ENCODE measurements around the gene STEAP1B. TPM values are rescaled to one million over a fixed set of nuclear protein-coding genes. Genes with fewer than 3 reads are reported as not detected.
A peak's percentile ranks its signal among the peaks of the same experiment; 100 is the strongest.
"Not testable (repeated sequence)": the region's sequence is repeated elsewhere in the genome, so short reads cannot be mapped to it uniquely, and the experiment has no call there.

The STEAP1B gene
- 1 to 10 TPM; 1.4 to 3.4 (median 1.7) TPM for polyA plus RNA-seq (ENCODE audit: insufficient read length in 4 of 4)

DNA sequence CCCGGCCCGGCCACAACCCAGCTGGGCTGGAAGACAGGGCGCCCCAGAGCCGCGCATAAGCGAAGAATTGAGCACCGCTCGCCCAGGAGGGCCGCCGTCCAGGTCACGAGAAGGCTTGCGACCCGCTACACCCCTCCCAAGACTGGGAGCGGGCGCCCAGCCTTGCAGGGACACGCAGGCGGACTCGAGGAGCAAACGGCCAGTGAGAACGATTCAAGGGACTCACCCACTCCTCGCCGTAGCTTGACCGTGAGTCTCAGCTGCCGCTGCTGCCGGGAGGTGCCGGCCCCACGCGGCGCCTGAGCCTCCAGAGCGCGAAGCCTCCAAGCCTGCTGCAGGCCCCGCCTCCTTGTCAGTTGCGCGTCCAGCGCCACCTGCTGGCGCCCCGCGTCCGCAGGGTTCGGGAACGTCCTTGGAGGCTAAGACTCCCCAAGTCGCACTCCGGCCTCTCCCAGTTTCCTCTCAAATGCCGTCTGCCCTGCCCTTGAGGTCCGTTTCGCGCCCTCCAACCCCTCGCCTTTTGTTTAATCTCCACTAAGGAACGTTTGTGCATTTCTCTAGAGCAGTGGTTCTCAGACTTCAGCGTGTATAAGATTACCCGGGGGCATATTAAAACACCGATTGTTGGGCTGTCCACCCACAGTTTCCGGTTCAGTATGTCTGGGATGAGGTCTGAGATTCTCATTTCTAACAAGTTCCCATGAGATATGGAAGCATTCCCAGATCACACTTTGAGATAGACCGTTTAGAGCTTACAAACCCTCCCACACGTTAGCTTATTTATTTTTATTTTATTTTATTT is at the start of gene STEAP1B:
STEAP1B (minus strand) TSS at position 301 of the 802 bp plus-strand sequence. CDS start 5,333 bp downstream, outside the sequence.
- DNase-seq (ENCODE audit: low read depth in 4 of 4, low spot score in 3 of 4) = peak; percentile 64 to 73 (median 69)

DNA sequence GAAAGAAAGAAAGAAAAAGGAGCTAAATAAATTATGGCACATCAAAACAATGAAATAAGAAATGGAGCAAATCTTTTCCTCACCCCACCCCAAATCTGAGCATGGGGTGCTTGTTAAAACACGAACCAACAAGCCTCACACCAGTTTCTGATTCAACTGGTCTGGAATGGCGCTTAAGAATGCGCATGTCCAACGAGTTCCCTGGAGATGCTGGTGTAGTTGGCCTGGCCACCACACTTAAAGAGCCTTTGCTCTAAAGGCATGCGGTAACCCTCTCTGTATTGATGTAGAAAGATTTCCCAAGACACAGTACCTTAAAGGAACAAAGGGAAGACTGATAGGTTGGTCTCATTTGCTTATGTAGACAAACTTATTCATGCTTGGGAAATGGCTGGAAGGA is 49.1 kb upstream of the STEAP1B start:
- no peak for DNase-seq (ENCODE audit: low read depth in 4 of 4, low spot score in 3 of 4)

DNA sequence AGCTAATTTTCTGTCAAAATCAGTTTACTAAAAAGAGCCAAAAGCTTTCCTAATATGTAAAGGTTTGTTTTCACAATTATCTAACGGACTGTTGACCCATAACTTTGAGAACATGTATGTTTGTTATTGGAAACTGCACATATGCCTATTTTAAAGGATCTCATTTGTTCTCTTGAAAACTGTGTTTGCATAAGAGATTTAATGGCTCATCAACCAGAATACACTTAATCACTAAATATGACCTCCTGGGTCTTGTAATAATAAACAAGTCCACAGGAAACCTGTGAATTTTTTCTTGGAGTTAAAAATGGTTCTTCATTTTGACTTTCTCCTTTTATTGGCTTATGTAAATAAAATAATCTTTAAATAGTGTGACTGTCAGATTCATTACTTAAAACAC is 48.3 kb upstream of the STEAP1B start:
- DNase-seq (ENCODE audit: low read depth in 4 of 4, low spot score in 3 of 4) = no peak

DNA sequence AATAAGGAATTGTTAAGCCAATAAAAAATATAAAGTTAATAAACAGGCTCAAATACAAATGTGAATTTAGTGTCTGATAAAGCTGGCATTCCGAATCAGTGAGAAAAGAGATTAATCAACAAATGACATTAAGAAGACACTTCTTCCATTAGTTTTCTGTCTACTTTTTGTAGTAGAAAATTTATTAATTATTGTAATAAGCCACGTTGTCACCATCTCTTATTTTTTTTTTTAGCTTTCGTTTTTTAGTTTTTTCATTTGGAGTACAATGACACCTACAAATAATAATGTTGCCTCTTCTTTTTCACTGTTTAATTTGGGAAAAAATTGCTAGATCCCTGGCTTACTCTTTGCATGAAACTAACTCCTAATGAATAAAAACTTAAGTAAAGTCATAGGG is 46.8 kb upstream of the STEAP1B start:
- no peak for DNase-seq (ENCODE audit: low read depth in 4 of 4, low spot score in 3 of 4)

DNA sequence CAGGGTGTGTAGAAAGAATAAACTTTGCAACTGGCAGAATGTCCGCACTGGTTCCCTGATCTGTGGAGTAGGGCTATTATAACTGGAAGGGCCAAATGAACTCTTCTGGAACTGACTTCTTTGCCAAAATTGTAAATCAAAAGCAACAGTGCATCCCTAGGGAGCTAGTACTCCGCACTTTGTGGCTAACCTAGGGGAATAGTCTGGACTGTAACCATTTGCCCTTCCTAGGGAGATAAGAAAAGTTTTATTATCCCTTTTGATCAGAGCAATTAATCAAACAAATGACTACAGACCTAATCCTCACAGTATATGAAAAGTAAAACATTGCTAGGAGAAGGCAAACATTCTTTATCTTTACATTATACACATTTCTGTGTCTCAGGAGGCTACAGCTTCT is 45.5 kb upstream of the STEAP1B start:
- no peak for DNase-seq (ENCODE audit: low read depth in 4 of 4, low spot score in 3 of 4)

DNA sequence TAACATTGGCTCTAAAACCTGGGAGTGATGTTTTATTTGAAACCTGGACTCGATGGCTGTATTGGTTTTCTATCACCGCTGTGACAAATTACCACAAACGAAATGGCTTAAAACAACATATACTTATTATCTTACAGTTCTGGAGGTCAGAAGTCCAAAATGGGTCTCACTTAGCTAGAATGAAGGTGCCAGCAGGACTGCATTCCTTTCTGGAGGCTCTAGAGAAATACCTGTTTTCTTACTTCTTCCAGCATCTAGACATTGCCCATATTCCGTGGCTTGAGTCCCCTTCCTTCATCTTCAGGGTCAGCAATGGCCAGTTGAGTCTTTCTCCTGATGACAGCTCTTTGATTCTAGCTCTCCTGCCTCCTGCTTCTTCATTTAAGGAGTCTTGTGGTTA is 44.3 kb upstream of the STEAP1B start:
- DNase-seq (ENCODE audit: low read depth in 4 of 4, low spot score in 3 of 4) = no peak

DNA sequence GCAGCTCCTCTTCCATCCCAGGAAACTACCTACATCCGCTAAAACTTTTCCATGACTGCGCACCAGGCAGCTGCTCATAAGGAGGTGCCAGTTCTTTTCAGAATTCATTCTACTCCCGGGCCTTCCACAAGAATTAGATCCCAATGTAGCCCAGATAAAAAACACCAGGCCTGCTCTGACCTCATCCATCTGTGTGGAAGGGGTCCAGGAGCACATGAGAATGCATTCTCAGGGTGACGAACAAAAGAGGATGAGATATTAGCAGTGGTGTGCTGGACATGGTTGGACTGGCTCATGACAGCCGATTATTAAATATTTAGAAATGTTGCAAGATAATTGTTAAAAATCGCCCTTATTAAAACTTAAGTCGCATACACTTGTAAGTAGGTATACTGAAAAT is 43.2 kb upstream of the STEAP1B start:
- DNase-seq (ENCODE audit: low read depth in 4 of 4, low spot score in 3 of 4) = no peak

DNA sequence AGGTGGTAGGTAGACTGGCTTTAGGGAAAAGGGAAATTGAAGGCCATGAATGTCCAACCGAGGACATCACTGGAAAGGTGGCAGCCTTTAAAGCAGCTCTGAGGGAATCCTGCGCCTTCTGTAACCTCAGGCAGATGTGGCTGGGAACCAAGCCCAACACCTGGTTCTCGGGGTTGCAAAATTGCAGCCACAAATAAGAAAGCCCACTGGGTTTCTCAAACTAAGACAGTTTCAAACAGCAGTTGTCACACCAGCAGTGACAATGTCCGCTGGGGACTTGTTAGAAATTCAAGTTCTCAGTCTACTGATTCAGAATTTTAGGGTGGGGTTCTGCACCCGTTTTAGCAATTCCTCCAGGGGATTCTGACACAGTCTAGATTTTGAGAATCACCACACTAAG is 42.7 kb upstream of the STEAP1B start:
- no peak for DNase-seq (ENCODE audit: low read depth in 4 of 4, low spot score in 3 of 4)

DNA sequence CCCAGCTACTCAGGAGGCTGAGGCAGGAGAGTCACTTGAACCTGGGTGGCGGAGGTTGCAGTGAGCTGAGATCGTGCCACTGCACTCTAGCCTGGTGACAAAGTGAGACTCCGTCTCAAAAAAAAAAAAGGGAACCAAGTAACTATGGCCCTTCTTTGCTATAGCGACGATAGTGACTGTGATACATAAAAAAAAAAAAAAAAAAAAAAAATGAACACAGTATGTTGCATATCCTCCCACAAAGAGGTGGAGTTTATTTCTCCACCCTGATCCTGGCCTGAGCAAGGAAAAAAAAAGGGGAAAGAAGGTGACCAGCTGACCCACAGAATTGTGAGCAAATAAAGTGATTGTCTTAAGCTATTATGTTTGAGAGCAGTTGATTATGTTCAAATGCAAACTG is 42.3 kb upstream of the STEAP1B start:
- DNase-seq (ENCODE audit: low read depth in 4 of 4, low spot score in 3 of 4) = no peak

DNA sequence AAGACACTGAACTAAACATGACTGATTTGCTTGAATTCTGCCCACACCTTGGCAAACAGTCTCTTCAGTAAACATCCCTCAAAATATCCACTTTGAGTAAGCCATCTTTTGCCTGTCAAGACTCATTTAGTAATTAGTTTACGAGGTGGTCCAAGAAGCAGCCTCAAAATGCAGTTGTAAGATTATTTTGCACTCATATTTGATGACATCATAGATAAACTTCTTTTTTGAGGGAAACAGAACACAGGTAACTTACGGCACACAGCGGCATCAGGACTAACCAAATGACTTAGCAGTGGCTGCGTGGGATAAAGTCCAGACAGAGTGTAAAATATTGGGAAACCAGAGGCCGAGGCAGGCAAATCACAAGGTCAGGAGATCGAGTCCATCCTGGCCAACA is 41.8 kb upstream of the STEAP1B start:
- no peak for DNase-seq (ENCODE audit: low read depth in 4 of 4, low spot score in 3 of 4)

DNA sequence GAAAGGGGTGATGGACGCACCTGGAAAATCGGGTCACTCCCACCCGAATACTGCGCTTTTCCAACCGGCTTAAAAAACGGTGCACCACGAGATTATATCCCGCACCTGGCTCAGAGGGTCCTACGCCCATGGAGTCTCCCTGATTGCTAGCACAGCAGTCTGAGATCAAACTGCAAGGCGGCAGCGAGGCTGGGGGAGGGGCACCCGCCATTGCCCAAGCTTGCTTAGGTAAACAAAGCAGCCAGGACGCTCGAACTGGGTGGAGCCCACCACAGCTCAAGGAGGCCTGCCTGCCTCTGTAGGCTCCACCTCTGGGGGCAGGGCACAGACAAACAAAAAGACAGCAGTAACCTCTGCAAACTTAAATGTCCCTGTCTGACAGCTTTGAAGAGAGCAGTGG is 28.5 kb upstream of the STEAP1B start:
- not testable (repeated sequence) for DNase-seq (ENCODE audit: low read depth in 4 of 4, low spot score in 3 of 4)

DNA sequence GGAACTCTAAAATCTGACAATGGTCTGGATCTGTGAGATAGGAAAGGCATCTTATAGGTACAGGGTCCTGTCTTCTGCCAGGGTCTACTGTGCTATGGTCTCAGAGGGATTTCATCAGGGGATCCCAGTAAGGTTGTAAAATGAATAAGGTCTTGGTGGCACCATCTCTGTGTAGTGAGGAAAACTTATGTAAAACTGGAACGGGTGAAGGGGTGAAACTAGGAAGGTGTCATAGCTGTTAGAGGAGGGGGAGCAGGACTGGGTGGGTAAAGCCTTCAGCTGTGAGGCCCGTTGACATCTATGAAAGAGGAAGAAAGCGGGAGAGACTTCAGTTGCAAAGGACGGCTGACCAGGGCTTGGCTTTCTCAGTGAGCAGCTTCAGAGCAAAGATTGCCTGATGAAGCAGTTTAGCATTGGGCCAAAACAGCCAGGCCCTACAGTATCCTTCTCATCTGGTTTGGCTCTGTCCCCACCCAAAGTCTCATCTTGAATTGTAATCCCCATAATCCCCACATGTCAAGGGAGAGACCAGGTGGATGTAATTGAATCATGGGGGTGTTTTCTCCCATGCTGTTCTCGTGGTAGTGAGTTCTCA is 24.5 kb upstream of the STEAP1B start:
- DNase-seq (ENCODE audit: low read depth in 4 of 4, low spot score in 3 of 4) = not testable (repeated sequence)

DNA sequence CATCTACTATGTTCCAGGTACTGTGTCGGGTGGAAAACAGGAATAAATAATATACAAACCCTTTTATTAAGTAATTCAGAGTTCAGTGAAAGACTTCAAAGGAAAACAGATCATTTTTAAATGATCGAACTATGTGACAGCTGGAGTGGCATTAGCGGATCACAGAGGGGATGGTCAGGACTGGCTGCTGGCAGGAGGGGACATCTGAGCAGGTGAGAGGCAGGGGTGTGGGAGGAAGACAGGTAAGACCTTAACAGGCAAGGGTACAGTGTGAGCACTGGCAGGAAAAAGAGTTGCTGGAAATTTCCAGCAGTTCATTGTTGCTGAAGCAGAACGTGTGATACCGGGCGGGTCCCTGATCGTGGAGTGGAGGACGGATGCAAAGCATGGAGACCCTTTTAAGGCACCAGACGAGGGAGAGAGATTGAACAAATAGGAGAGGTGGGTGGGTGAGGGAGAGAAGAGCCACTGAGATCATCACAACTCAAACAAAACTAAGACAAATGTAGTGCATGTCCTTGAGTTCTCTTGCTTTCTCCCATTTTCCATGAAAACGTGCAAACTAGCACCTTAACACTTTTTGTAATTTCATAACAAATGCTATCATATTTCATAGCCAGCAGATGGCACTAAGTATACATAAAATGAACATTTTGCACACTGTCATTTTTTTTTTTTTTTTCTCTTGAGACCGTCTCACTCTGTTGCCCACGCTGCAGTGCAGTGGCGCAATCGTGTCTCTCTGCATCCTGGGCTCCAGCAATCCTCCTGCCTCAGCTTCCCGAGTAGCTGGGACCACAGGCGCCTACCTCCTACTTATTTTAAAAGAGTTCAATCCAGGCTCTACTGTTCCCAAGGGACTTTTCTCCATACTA is 23.7 kb upstream of the STEAP1B start:
- not testable (repeated sequence) for DNase-seq (ENCODE audit: low read depth in 4 of 4, low spot score in 3 of 4)

DNA sequence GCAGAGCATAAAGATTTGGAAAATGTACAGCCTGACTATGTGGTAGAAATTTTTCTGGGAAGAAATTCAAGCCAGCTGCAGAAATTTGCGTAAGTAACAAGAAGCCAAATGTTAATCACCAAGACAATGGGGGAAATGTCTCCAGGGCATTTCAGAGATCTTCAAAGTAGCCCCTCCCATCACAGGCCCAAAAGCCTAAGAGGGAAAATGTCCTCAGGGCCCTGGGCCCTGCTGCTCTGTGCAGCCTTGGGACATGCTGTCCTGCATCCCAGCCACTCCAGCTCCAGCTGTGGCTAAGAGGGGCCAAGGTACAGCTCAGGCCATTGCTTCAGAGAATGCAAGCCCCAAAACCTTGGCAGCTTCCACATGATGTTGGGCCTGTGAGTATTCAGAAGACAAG is 19.6 kb upstream of the STEAP1B start:
- not testable (repeated sequence) for DNase-seq (ENCODE audit: low read depth in 4 of 4, low spot score in 3 of 4)

DNA sequence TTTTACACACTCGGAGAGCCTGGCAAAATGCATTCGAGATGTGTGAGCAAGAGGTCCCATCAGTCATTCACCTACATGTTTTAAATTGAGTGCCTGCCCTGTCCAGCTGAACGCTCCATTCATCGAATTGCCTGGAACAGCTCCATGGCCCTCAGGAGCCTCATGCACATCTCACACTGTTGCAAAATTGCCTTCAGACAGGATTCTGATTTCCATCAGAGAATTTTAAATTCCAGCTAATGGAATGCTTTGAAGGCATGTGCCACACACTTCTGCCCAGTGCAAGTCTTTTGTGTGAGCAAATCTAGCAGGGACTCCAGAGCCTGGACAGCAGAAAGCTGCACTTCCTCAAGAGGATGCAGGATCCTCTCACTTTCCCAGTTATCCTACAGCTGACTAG is 17.0 kb upstream of the STEAP1B start:
- not testable (repeated sequence) for DNase-seq (ENCODE audit: low read depth in 4 of 4, low spot score in 3 of 4)

DNA sequence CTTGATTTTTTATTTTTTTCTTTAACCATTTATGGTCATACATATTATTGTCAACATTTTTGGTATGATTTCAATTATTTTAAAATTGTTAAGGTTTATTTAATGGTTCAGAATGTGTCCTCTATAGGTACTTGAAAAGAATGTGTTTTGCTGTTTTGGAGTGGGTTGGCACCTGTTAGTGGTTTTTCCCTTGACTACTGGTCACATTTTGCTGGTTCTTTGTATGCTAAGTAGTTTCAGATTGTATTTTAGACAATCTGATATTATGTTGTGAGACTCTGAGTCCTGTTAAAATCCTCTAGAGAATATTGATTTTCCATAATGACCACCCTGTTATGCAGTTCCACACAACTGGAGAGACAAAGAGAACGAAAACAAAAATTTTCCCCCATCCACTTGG is 15.0 kb upstream of the STEAP1B start:
- DNase-seq (ENCODE audit: low read depth in 4 of 4, low spot score in 3 of 4) = not testable (repeated sequence)

DNA sequence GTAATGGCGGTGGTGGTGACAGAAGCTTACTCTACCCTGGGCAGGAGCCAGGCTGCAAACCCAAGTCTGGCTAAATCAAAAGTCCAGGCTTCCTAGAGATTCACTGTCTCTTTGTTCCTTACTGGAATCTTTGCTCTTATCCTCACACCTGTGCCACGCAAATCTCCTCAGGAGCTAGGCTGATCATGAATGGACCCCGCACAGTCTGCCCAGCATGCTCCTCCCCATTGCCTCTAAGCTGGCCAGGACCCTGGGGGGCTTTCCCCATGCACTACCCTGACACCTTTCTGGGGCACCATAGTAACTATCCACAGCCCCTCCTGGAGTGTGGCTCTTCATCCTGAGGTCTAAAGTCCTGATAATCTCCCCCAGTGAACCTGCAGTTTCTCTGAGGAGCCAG is 7.3 kb upstream of the STEAP1B start:
- DNase-seq (ENCODE audit: low read depth in 4 of 4, low spot score in 3 of 4) = not testable (repeated sequence)

DNA sequence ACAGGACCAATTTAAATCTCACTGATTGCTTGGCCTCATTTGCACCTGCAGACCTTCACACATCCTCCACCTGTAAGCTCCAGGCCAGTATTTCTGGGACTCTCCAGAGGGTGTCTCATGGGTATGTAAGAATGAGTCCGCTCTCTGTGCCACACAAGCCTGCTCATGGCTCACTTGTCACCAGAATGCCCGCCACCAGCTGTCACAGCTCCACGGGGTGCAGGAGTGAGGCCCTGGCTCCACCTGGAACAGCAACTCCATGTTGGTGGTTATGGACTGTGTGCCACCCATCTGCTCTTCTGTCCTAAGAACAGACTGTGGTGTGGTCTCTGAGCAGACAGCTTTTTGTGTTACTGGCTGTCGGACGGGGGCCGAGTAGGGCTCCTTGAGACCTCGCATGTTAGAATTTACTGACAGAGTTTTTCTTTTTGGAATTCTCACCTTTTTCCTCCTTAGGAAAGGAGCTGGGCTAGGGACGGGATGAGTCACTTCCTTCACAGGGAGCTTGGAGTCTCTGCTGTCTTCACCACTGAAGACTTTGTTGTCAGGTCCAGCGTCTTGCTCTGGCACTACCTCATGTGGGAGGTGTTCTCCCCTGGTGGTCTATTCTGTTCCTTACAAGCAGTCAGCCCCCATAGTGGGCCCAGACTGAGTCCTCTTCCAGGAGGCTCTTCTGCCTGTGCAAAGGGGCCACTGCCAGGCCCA is 6.5 kb upstream of the STEAP1B start:
- not testable (repeated sequence) for DNase-seq (ENCODE audit: low read depth in 4 of 4, low spot score in 3 of 4)

DNA sequence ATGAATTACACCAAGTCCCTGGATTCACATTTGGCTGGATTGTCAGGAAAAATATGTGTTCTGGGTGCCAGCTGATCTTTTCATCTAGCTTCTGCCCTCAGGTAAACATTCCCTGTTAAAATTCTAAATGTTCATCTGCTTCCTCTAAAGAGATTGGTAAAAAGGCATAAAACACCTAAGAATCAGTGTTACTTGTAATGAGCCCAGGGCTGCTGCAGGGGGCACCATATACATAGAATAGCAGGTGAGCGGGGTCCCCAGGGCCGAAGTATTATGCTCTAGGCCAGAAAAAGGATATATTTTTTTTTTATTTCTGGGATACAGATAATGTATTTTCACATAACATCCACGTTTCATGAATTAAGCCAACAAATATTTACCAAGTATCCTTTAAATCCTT is 4.5 kb upstream of the STEAP1B start:
- DNase-seq (ENCODE audit: low read depth in 4 of 4, low spot score in 3 of 4) = not testable (repeated sequence)

DNA sequence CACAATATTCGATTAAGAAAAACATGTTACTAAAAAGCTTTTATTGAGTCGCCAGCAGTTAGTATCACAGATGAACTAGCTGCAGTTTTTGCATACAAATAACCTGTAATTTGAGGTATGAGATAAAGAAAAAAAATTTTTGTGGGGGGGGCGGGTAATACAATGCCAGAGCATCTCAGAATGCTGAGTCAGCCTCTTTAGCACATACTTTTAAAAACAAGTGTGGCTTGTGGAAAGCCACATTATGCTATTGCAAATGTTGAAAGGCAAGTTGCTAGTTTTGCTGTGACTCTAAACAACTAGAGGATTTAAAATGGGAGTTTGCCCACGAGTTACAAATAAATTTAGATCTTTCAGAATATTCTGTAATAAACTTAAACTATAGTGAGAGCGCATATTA is 2.1 kb upstream of the STEAP1B start:
- not testable (repeated sequence) for DNase-seq (ENCODE audit: low read depth in 4 of 4, low spot score in 3 of 4)

DNA sequence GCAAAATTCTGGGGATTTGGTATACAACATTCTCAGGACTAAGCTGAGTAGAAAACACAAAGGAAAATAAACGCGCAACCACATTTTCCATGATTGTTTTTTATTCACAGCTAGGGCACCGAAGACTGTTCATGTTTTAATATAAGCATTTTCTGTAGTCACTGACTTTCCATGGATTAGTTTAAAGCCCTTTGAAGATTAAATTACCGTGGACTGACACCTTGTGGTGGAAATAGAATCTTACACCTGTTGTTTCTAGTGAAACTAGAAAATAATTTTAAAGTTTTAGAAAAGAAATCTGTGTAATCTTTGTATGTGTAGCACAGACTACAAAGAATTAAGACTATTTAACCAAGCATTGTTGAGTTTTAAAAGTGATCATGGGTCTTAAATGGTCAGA is 1.3 kb upstream of the STEAP1B start:
- DNase-seq (ENCODE audit: low read depth in 4 of 4, low spot score in 3 of 4) = not testable (repeated sequence)

Measured in left renal pelvis (tissue), 4 donors.